Activated naive CD8-positive, alpha-beta T cell treated with anti-CD3 and anti-CD28 coated beads, Interleukin-2, amount 10 ng/mL, durations not matched to agents 7 days and 5 days (primary cell): ENCODE data around the gene NFS1. TPM values are rescaled to one million over a fixed set of nuclear protein-coding genes. Genes with fewer than 3 reads are reported as not detected.

ENCODE experiments used
- ATAC-seq: fragments of 150-1000 bp; cut with Tn5 transposase; one replicate; pipeline ENCODE4 v1.10.0; 2021; ENCODE audit warnings: low read depth, moderate library complexity
- POLR2A ChIA-PET: fragments of 350-600 bp; sonication (Branson Sonifier 250); formaldehyde crosslinking; loops from one replicate; lab custom pipeline; 2021; ENCODE audit warnings: antibody characterized with exemption; lab: Charles Lee
- DNase-seq: peaks from one replicate; pipeline ENCODE4 v3.0.0; 2021
- H3K27ac Mint-ChIP-seq: one replicate; pipeline ENCODE4 v1.8.0; 2022; ENCODE audit warnings: mild to moderate bottlenecking, mixed read lengths
- H3K27me3 Mint-ChIP-seq: one replicate; pipeline ENCODE4 v1.8.0; 2022; ENCODE audit warnings: mild to moderate bottlenecking, moderate library complexity, mixed read lengths
- H3K36me3 Mint-ChIP-seq: one replicate; pipeline ENCODE4 v1.8.0; 2021; ENCODE audit warnings: mild to moderate bottlenecking, mixed read lengths
- H3K4me1 Mint-ChIP-seq: one replicate; pipeline ENCODE4 v1.8.0; 2021; ENCODE audit warnings: mixed read lengths
- H3K4me3 Mint-ChIP-seq: one replicate; pipeline ENCODE4 v1.8.0; 2022; ENCODE audit warnings: mild to moderate bottlenecking, moderate library complexity, mixed read lengths
- H3K9me3 Mint-ChIP-seq: one replicate; pipeline ENCODE4 v1.8.0; 2021; ENCODE audit warnings: mixed read lengths
- total RNA-seq, 2 experiments: library from RNA; stranded (reverse); gene quantifications; one replicate each; pipeline ENCODE4 v1.2.3, GENCODE V29; 2021

Gene NFS1
- total RNA-seq, 2 experiments from 2014 or later: 33.1 to 33.8 TPM

DNA sequence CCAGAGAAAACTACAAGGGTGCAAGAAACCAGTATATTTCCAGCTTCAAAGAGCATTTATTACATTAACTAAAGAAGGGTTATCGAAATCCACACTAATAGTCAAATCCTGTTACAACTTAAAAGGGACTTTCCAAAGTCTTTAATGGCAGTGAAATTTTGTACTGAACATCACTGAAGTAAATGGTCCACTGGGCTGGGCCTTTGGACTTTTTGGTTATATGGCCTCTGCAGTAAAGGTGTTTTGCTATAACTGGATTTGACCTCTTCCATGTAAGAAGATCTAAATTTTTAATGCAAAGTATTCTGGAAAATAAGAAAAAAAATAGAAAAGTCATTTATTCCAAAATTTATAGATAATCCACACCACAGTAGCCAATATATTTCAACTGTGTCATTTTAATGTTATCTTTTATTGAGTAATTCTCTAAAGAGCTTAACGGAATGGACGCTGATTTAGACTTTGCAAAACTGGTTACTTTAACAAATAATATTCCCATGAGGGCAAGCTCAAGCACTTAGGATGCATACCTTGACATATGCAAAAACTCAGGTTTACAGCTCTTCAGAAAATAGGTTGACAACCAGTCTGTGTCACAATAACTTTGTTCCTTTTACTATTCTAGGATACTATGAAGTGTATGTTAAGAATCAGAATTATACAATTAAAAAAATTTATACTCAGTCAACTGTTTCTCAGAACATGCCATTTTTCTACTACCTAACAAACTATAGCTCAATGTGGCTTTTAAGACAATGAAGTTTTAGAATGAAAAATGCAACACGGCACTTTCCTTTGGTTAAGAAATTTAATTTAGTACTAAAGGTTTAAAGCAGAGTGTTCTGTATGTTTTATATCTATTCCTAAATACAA is 35.9 kb upstream of the NFS1 start:
- Mint-ChIP-seq H3K27ac (no peak overlapping the region), H3K4me1 (peaks cover 50% of the 10 kb centered on the region), H3K4me3 (peak overlapping the region; percentile 18), H3K36me3 (peaks cover 55% of the 10 kb centered on the region), H3K27me3 (no peaks in the 10 kb centered on the region), H3K9me3 (no peaks in the 10 kb centered on the region)
- ATAC-seq (no peak), DNase-seq (no peak)
- POLR2A ChIA-PET: interaction anchor here (1.0 to 1.9 kb wide), 4 partner anchors 8 to 149 kb away, joined by 3 to 6 read pairs (median 3); no protein-coding TSS in a partner anchor

DNA sequence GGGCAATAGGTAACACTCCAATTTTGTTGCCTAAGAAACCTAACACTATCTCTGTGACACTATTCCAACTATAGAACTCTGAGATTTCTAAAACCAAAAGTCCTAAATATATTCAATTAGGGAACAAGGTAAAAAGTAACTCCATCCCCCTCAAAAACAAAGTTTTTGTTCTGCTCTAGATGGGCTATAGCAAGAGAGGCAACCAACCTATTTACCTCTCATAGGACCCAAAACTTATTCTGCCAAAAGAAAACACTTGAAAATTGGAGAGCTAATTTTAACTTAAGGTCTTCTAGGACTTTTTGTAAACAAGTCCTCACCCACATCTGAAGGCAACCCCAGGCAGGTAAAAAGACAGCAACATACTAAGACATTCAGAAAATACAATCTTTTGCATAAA is 35.2 kb upstream of the NFS1 start:
- peaks cover 51% of the 10 kb centered on the region for H3K36me3 Mint-ChIP-seq
- H3K4me3 Mint-ChIP-seq: peak overlapping the region; percentile 18
- no peaks in the 10 kb centered on the region for H3K27me3 Mint-ChIP-seq
- DNase-seq (no peak), ATAC-seq (no peak)
- H3K27ac Mint-ChIP-seq: peak overlapping the region; percentile 8
- H3K4me1 Mint-ChIP-seq: peaks cover 45% of the 10 kb centered on the region
- POLR2A ChIA-PET: interaction anchor here (1.0 to 1.9 kb wide), 3 partner anchors 9 to 32 kb away, joined by 3 to 6 read pairs (median 3); no protein-coding TSS in a partner anchor
- H3K9me3 Mint-ChIP-seq: no peaks in the 10 kb centered on the region

DNA sequence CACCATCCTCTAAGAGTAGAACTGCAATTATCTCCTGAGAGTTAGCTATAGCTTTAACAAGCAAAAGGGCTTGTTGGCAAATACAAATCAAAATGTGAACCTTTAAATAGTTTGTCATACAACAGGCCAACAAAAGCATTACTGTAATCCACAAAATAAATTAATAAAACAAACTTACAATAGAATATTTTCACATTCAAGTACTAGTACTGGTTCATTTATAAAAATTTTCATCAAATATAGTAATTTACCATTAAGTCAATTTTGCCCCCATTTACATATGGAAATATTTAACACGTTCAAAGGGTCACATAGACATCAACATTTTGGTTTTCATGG is 33.5 kb upstream of the NFS1 start:
- POLR2A ChIA-PET: no interaction called here
- Mint-ChIP-seq H3K27me3 (no peaks in the 10 kb centered on the region), H3K4me3 (no peak overlapping the region), H3K4me1 (peaks cover 34% of the 10 kb centered on the region), H3K36me3 (peaks cover 38% of the 10 kb centered on the region), H3K27ac (no peak overlapping the region), H3K9me3 (no peaks in the 10 kb centered on the region)
- DNase-seq (no peak), ATAC-seq (no peak)

DNA sequence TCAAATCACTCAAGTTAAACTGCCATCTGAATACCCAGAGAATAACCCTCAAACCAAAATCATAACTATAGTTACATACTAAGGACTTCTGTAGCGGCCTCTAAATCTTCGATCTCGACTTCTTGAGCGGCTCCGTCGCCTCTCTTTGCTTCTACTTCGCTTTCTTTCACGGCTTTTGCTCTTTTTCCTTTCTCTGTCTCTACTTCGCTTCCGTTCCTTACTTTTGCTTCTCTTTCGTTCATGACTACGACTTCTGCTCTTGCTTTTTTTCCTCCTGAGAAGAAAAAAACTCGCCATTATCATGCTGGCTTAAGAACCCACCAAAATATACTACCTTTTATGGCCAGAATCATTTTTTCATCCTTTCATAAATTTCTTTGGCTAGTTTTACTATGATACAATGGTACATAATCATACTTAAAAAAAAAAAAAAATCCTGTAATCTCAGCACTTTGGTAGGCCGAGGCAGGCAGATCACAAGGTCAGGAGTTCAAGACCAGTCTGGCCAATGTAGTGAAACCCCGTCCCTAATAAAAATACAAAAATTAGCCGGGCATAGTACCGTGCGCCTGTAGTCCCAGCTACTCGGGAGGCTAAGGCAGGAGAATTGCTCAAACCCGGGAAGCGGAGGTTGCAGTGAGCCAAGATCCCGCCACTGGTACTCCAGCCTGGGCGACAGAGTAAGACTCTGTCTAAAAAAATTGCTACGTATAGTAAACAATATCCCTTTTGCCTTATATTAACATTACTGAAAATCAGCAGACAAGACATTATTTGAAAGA is 32.9 kb upstream of the NFS1 start:
- H3K4me3 Mint-ChIP-seq: peak overlapping the region; percentile 28
- peaks cover 35% of the 10 kb centered on the region for H3K36me3 Mint-ChIP-seq
- POLR2A ChIA-PET: interaction anchor here (1.2 to 1.7 kb wide), 2 partner anchors 17 to 31 kb away, joined by 3 to 5 read pairs; no protein-coding TSS in a partner anchor
- DNase-seq: no peak
- H3K27ac Mint-ChIP-seq: peak overlapping the region; percentile 76
- H3K9me3 Mint-ChIP-seq: no peaks in the 10 kb centered on the region
- no peak for ATAC-seq
- H3K27me3 Mint-ChIP-seq: no peaks in the 10 kb centered on the region
- peaks cover 32% of the 10 kb centered on the region for H3K4me1 Mint-ChIP-seq

DNA sequence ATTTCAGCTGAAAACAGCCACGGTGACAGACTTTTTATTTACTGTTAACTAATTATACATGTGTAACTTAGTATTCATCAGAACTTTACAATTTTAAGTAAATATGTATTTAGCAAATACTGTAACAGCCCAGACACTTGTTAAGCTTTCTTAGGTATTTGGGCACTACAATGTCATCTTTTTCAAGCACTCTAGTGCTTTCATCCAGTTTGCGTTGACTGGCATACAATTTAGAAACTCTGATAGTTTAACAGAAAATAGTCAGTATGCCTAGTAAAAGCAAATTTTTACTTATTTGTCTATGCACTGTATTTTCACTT is 32.3 kb upstream of the NFS1 start:
- H3K27ac Mint-ChIP-seq: no peak overlapping the region
- POLR2A ChIA-PET: interaction anchor here (1.2 to 1.9 kb wide), 4 partner anchors 11 to 32 kb away, joined by 3 to 7 read pairs (median 4); partner anchors contain the start of genes NFS1, RBM39 and ROMO1
- peaks cover 36% of the 10 kb centered on the region for H3K36me3 Mint-ChIP-seq
- H3K4me3 Mint-ChIP-seq: no peak overlapping the region
- H3K27me3 Mint-ChIP-seq: no peaks in the 10 kb centered on the region
- ATAC-seq: no peak
- H3K4me1 Mint-ChIP-seq: peaks cover 30% of the 10 kb centered on the region
- DNase-seq: no peak
- H3K9me3 Mint-ChIP-seq: no peaks in the 10 kb centered on the region

DNA sequence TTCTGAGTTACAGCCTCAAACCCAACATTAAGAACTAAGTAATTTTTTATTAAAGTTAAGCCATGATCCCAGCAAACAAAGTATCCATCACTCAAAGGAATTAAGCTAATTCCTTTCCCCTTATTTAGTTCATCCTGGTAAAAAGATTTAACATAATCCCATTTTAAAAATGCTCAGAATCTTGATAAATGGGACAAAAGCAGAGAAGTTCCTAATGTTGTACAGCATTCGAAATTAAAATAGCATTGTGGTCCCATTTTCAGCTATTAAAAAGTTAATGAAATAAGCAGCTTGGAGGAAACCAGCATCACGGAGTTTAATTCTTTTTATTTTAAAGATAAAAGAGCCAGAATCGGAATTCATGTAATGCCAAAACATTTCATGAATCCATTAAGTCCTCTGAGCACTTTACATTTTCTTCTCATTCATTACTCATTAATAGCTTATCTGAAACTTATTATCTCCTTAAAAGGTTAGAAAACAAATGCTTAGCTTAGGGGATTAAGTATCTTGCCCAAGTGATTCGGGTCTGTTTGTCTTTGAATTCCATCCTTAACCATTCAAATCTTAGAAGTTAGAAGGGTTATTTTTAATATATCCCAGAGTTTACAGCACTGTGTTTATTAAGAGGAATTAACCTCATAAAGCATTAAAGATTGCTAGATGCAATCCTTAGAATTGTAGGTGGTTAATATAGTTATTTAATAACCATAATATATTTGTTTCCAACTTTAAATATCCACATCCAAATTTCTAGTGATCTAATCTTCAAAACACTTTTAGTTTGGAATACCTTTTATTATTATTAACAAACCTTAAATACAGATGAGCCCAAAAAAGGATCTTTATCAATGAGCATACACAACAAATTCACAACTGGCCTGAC is 31.7 kb upstream of the NFS1 start:
- no peak for DNase-seq
- no peak overlapping the region for H3K4me3 Mint-ChIP-seq
- H3K27me3 Mint-ChIP-seq: no peaks in the 10 kb centered on the region
- H3K36me3 Mint-ChIP-seq: peaks cover 29% of the 10 kb centered on the region
- no peak overlapping the region for H3K27ac Mint-ChIP-seq
- POLR2A ChIA-PET: interaction anchor here (1.2 to 1.9 kb wide), 5 partner anchors 12 to 31 kb away, joined by 3 to 7 read pairs (median 3); partner anchors contain the start of genes NFS1, RBM39 and ROMO1
- H3K4me1 Mint-ChIP-seq: peaks cover 25% of the 10 kb centered on the region
- no peak for ATAC-seq
- H3K9me3 Mint-ChIP-seq: no peaks in the 10 kb centered on the region

DNA sequence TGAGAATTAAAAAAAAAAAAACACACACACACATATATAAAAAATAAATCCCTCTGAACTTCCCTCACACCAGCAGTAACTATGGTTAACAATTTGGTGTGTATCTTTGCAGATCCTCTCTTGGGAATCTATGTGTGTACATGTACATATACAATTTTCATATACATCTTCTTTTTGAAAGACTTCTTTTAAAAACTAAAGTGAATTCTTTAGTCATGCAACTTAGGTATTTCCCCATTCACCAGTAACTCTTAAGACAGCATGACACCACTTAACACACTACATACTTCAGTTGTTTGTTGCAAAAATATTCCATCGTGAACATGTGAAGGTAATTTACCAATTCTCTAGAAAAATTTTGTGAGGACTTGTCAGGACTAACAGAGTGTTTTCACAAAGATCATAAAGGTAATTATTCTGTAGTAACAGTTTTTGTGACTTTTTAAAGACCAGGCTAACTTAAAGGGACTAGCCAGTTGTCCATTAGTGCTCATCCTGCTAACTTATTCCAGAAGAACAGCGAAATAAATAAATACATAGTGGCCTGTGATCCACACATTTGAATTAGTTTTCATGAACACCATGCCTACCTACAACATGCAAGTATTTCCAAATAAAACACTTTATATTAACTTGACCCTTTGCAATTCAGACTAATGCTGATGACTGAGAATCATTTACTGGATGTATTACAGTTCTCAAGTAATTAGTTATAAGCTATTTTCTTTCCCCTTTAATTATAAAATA is 30.9 kb upstream of the NFS1 start:
- Mint-ChIP-seq H3K36me3 (peaks cover 30% of the 10 kb centered on the region), H3K4me3 (no peak overlapping the region), H3K27ac (no peak overlapping the region), H3K4me1 (peaks cover 23% of the 10 kb centered on the region), H3K9me3 (no peaks in the 10 kb centered on the region), H3K27me3 (no peaks in the 10 kb centered on the region)
- no peak for ATAC-seq
- POLR2A ChIA-PET: interaction anchor here (0.9 to 1.9 kb wide), 6 partner anchors 10 to 31 kb away, joined by 3 to 7 read pairs (median 4); partner anchors contain the start of genes NFS1, RBM39 and ROMO1
- no peak for DNase-seq

DNA sequence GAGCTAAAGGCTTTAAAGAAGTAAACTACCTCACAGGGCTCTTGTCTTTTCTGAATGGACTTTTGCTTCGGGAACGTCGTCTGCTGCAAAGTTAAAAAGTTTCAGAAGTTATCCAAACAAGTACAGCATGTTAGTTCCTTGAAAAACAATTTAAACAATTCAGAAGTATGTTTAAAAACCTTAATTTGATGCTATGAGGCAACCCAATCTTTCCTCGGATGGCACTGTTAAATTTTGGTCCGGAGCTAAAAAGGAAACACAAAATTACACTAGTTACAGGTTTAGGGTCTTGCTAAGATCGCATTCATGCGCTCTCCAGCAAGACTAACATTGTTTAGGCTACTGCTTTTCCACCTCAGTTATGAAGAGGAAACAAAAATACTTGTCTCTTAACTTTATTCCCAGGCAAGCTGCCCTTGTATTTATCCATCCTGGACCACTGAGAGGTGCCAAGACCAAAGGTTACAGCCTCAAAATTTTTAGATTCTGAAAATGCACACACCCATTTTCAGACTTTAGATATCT is 30.2 kb upstream of the NFS1 start:
- H3K27ac Mint-ChIP-seq: no peak overlapping the region
- H3K36me3 Mint-ChIP-seq: peaks cover 32% of the 10 kb centered on the region

DNA sequence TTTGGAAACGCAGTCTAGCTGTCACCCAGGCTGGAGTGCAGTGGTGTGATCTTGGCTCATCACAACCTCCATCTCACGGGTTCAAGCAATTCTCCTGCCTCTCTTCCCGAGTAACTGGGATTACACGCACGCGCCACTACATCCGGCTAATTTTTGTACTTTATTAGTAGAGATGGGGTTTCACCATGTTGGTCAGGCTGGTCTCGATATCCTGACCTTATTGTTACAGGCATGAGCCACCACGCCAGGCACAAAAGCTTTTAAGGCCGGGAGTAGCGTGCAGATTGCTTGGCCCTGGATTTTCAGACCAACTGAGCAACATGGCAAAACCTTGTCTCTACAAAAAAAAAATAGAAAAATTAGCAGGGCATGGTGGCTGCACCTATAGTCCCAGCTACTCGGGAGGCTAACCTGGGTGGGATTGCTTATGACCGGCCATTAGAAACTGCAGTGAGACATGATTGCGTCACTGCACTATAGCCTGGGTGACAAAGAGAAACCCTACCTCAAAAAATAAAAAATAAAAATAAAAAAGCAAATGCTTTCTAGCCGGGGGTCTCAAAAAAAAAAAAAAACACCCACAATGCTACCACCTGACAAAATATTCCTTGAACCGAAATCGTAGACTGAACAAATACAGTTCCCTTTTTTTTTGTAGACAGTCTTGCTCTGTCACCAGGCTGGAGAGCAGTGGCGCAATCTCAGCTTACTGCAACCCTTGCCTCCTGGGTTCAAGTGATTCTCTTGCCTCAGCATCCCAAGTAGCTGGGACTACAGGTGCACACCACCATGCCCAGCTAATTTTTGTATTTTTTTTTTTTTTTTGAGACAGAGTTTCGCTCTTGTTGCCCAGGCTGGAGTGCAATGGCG is 27.9 kb upstream of the NFS1 start:
- Mint-ChIP-seq H3K27me3 (no peaks in the 10 kb centered on the region), H3K9me3 (no peaks in the 10 kb centered on the region), H3K27ac (no peak overlapping the region), H3K36me3 (peaks cover 26% of the 10 kb centered on the region), H3K4me1 (peaks cover 19% of the 10 kb centered on the region), H3K4me3 (no peak overlapping the region)
- ATAC-seq: no peak
- no peak for DNase-seq
- POLR2A ChIA-PET: interaction anchor here (0.7 to 2.8 kb wide), 6 partner anchors 9 to 1452 kb away, joined by 3 to 9 read pairs (median 4); partner anchors contain the start of genes MROH8, RBM39 and RPN2

More for the DNA sequence above, 30.2 kb upstream of the NFS1 start:
- H3K9me3 Mint-ChIP-seq: no peaks in the 10 kb centered on the region
- H3K27me3 Mint-ChIP-seq: no peaks in the 10 kb centered on the region
- H3K4me3 Mint-ChIP-seq: no peak overlapping the region
- ATAC-seq (no peak), DNase-seq (no peak)
- peaks cover 23% of the 10 kb centered on the region for H3K4me1 Mint-ChIP-seq
- POLR2A ChIA-PET: interaction anchor here (0.6 to 1.9 kb wide), 5 partner anchors 10 to 84 kb away, joined by 3 to 7 read pairs (median 4); partner anchors contain the start of gene RBM39

DNA sequence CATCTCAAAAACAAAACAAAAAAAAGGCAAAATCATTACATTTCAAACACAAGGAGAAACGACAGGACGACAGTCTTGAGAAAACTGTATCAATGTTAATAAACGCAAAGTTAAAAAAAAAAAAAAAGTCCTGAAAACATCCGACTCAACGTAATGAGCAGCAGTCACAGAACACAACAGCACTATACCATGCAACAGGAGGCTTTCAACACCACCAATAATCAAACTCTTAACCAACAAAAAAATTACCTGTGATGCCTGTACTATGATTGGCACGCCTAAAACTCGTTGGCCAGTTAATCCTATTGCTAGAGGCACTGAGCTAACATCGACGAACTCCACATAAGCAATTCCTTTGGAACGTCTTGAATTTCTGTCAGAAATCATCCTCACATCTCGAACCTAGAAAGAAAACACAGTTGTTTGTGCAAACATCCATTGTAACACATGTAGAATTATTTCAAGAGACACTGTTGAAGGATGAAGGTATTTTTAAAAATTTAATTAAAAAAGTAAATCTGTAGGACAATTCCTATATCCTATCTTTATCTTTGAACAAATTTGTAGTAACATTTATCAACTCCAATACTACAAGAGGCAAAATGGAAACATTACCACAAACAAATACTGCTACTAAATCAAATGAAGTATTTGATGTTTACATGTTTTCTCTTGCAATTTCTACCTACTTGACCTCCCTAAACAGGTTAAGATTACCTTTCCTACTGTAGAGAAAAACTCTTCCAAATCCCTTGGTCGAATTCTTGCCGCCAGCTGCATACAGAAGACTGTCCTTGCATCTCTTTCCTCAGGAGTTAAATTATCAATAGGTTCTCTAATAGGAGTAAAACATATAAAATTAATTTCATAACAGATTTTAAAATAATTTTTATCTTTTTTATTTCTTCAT is 25.4 kb upstream of the NFS1 start:
- DNase-seq: no peak
- H3K4me1 Mint-ChIP-seq: peaks cover 16% of the 10 kb centered on the region
- POLR2A ChIA-PET: interaction anchor here (0.7 to 1.4 kb wide), 5 partner anchors 15 to 50 kb away, joined by 3 to 7 read pairs (median 3); partner anchors contain the start of gene RBM39
- no peak for ATAC-seq
- H3K36me3 Mint-ChIP-seq: peaks cover 34% of the 10 kb centered on the region
- no peaks in the 10 kb centered on the region for H3K27me3 Mint-ChIP-seq
- H3K27ac Mint-ChIP-seq: no peak overlapping the region
- no peaks in the 10 kb centered on the region for H3K9me3 Mint-ChIP-seq
- H3K4me3 Mint-ChIP-seq: no peak overlapping the region
